Gastroesophageal sphincter (tissue), 4 donors: ENCODE results near the gene ZFYVE28. TPM values are rescaled to one million over a fixed set of nuclear protein-coding genes. Genes with fewer than 3 reads are reported as not detected.

Experiments used
- ATAC-seq: fragments of 150-250 bp; one replicate; pipeline ENCODE4 v1.9.1; 2016; ENCODE audit warnings: mild to moderate bottlenecking, moderate library complexity
- H3K27ac ChIP-seq, 4 donors: fragments of 200-600 bp; sonication (generic) in 3 of 4; 1 replicate in 3 of 4; 2 replicates in 1 of 4; pipeline ENCODE4 v1.5.1; 2016 to 2019
- H3K27me3 ChIP-seq: fragments of 200-600 bp; sonication (generic); one replicate; pipeline ENCODE4 v1.5.1; 2019
- H3K36me3 ChIP-seq, 2 donors: fragments of 200-600 bp; sonication (generic); one replicate each; pipeline ENCODE4 v1.5.1; 2019; ENCODE audit warnings: control low read depth in 1 of 2
- H3K4me1 ChIP-seq, 3 donors: fragments of 200-600 bp; sonication (generic); 1 replicate in 2 of 3; 2 replicates in 1 of 3; pipeline ENCODE4 v1.5.1; 2016 to 2019; ENCODE audit warnings: control low read depth in 2 of 3
- H3K4me3 ChIP-seq, 2 donors: fragments of 200-600 bp; sonication (generic); one replicate each; pipeline ENCODE4 v1.5.1; 2019; ENCODE audit warnings: mild to moderate bottlenecking in 1 of 2, moderate library complexity in 1 of 2
- H3K9me3 ChIP-seq, 3 donors: fragments of 200-600 bp; sonication (generic); one replicate each; pipeline ENCODE4 v1.5.1; 2017 to 2019; ENCODE audit warnings: control low read depth in 2 of 3
- CTCF ChIP-seq, 4 experiments: fragments of 200-600 bp in 2 of 4; fragments of 450-650 bp in 2 of 4; sonication (generic) in 1 of 4; IDR thresholded peaks; one replicate each; pipeline ENCODE4 v1.5.1; 2017 to 2019; ENCODE audit warnings: antibody characterized with exemption in 4 of 4, mild to moderate bottlenecking in 2 of 4, moderate library complexity in 2 of 4
- EP300 ChIP-seq: sonication (generic); formaldehyde crosslinking; IDR thresholded peaks from one replicate; pipeline ENCODE4 v1.6.1; 2017; ENCODE audit warnings: antibody characterized with exemption, mild to moderate bottlenecking
- POLR2A ChIP-seq, 2 donors: fragments of 450-650 bp; IDR thresholded peaks; one replicate each; pipeline ENCODE4 v1.6.1; 2017; ENCODE audit warnings: antibody characterized with exemption in 2 of 2, mild to moderate bottlenecking in 2 of 2, moderate library complexity in 1 of 2
- POLR2AphosphoS5 ChIP-seq: sonication (generic); formaldehyde crosslinking; IDR thresholded peaks from one replicate; pipeline ENCODE4 v1.6.1; 2017; ENCODE audit warnings: antibody characterized with exemption
- WGBS, 2 donors: methylation state at CpG; one replicate each; pipeline ENCODE4 v1.1.5; 2018; ENCODE audit warnings: low coverage in 1 of 2; 5-methylcytosine and 5-hydroxymethylcytosine counted together
- total RNA-seq, 4 donors: library from RNA; depleted of rRNA; stranded (reverse); fragments of >200 nt; gene quantifications; one replicate each; pipeline ENCODE4 v1.1.0, GENCODE V29; 2016

ZFYVE28 gene
- total RNA-seq, 4 donors from 2014 or later, result 4.4 to 12.0 (median 8.2) TPM

GRCh38 chr4:2365913-2366210, 52.6 kb downstream of the ZFYVE28 start:
- no peak for ATAC-seq
- no peaks in the 10 kb centered on the region for H3K27me3 ChIP-seq
- peaks cover 0 to 31% (median 6%) of the 10 kb centered on the region in 3 donors for H3K4me1 ChIP-seq
- H3K4me3 ChIP-seq, result no peak overlapping the region
- no peak for TF ChIP-seq CTCF (IDR thresholded peaks at IDR 0.05)
- no peak for TF ChIP-seq EP300
- TF ChIP-seq POLR2A (IDR thresholded peaks at IDR 0.05), result no peak
- no peak for TF ChIP-seq POLR2AphosphoS5
- peaks cover 0 to 7% (median 0%) of the 10 kb centered on the region in 3 donors for H3K9me3 ChIP-seq
- H3K27ac ChIP-seq, result no peak overlapping the region
- 83% methylated on average over 4 of the region's 9 CpGs; no CpG with 5 or more reads in 1 of the 2 donors for WGBS, 2 donors
- peaks cover 0 to 5% of the 10 kb centered on the region in 2 donors for H3K36me3 ChIP-seq

GRCh38 chr4:2365054-2365912, 53.2 kb downstream of the ZFYVE28 start:
- Histone ChIP-seq H3K27me3 (no peaks in the 10 kb centered on the region), H3K27ac (peak overlapping the region in 2 of 4 donors; percentile 19 to 68)
- no peak for ATAC-seq

GRCh38 chr4:2364654-2365053, 53.8 kb downstream of the ZFYVE28 start:
- no peak for TF ChIP-seq POLR2A (IDR thresholded peaks at IDR 0.05)
- no peak for TF ChIP-seq EP300
- no peak for TF ChIP-seq POLR2AphosphoS5
- TF ChIP-seq CTCF (IDR thresholded peaks at IDR 0.05), result no peak
- Histone ChIP-seq H3K4me1 (peaks cover 0 to 31% (median 6%) of the 10 kb centered on the region in 3 donors), H3K27me3 (no peaks in the 10 kb centered on the region), H3K4me3 (peak overlapping the region; percentile 43 to 63), H3K9me3 (peaks cover 0 to 7% (median 0%) of the 10 kb centered on the region in 3 donors), H3K27ac (peak overlapping the region in 3 of 4 donors; percentile 5 to 68 (median 19)), H3K36me3 (no peaks in the 10 kb centered on the region)
- peak; percentile 78 for ATAC-seq
- 11% methylated on average over 15 of the region's 47 CpGs; no CpG with 5 or more reads in 1 of the 2 donors for WGBS, 2 donors

More at GRCh38 chr4:2365054-2365912, 53.2 kb downstream of the ZFYVE28 start:
- Histone ChIP-seq H3K9me3 (peaks cover 0 to 7% (median 0%) of the 10 kb centered on the region in 3 donors), H3K36me3 (no peaks in the 10 kb centered on the region), H3K4me1 (peaks cover 0 to 31% (median 6%) of the 10 kb centered on the region in 3 donors), H3K4me3 (peak overlapping the region; percentile 43 to 63)
- TF ChIP-seq CTCF (IDR thresholded peaks at IDR 0.05) (no peak), POLR2AphosphoS5 (no peak), POLR2A (IDR thresholded peaks at IDR 0.05) (no peak), EP300 (no peak)
- WGBS, 2 donors, result 0% methylated on average over 1 of the region's 41 CpGs; no CpG with 5 or more reads in 1 of the 2 donors

GRCh38 chr4:2363951-2364653, 54.3 kb downstream of the ZFYVE28 start:
- ATAC-seq, result no peak
- Histone ChIP-seq H3K27me3 (no peaks in the 10 kb centered on the region), H3K36me3 (no peaks in the 10 kb centered on the region), H3K27ac (peak overlapping the region in 2 of 4 donors; percentile 19 to 68), H3K9me3 (peaks cover 0 to 5% (median 0%) of the 10 kb centered on the region in 3 donors), H3K4me3 (peak overlapping the region; percentile 43 to 63), H3K4me1 (peaks cover 0 to 31% (median 6%) of the 10 kb centered on the region in 3 donors)
- WGBS, 2 donors, result 40 to 90% methylated on average over 2 of the region's 17 CpGs
- no peak for TF ChIP-seq CTCF (IDR thresholded peaks at IDR 0.05)
- TF ChIP-seq POLR2A (IDR thresholded peaks at IDR 0.05), result no peak
- TF ChIP-seq EP300, result no peak
- no peak for TF ChIP-seq POLR2AphosphoS5
